ENCODE data around the gene PLEKHF1.

DNA sequence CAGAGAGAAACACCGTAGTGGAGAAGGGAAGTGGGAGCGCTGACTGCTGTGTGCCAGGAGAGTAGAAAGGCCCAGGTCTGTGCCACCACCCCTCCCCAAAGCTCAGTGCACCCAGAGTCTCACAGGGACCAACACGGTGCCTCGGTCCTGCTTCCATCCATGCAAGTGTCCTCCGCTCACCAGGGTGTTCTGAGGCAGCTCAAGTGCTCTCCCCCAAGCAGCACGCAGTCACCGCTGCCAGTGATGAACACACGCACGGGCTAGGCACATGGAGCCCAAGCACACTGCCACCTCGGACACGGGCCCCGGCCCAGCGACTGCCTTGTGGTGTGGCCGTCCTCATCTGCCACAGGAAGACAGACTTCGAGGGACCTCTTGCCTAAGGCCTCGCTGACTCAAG is 48.7 kb upstream of the PLEKHF1 start:
- TF ChIP-seq, protein P1, sequence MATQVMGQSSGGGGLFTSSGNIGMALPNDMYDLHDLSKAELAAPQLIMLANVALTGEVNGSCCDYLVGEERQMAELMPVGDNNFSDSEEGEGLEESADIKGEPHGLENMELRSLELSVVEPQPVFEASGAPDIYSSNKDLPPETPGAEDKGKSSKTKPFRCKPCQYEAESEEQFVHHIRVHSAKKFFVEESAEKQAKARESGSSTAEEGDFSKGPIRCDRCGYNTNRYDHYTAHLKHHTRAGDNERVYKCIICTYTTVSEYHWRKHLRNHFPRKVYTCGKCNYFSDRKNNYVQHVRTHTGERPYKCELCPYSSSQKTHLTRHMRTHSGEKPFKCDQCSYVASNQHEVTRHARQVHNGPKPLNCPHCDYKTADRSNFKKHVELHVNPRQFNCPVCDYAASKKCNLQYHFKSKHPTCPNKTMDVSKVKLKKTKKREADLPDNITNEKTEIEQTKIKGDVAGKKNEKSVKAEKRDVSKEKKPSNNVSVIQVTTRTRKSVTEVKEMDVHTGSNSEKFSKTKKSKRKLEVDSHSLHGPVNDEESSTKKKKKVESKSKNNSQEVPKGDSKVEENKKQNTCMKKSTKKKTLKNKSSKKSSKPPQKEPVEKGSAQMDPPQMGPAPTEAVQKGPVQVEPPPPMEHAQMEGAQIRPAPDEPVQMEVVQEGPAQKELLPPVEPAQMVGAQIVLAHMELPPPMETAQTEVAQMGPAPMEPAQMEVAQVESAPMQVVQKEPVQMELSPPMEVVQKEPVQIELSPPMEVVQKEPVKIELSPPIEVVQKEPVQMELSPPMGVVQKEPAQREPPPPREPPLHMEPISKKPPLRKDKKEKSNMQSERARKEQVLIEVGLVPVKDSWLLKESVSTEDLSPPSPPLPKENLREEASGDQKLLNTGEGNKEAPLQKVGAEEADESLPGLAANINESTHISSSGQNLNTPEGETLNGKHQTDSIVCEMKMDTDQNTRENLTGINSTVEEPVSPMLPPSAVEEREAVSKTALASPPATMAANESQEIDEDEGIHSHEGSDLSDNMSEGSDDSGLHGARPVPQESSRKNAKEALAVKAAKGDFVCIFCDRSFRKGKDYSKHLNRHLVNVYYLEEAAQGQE (IDR thresholded peaks at IDR 0.05; ENCODE audit: insufficient read depth in 1 of 2, low read depth in 2 of 2, low read length in 2 of 2) = no peak
- TF ChIP-seq FOXP2 (optimal IDR thresholded peaks at IDR 0.05; ENCODE audit: borderline replicate concordance, extremely low read depth, extremely low read length, insufficient read depth) = no peak
- no peak for TF ChIP-seq POLR2AphosphoS5 (IDR thresholded peaks at IDR 0.05; ENCODE audit: low read depth, low read length)
- TF ChIP-seq TAF1 (IDR thresholded peaks at IDR 0.05; ENCODE audit: borderline replicate concordance, insufficient read depth, low read length) = no peak
- TF ChIP-seq SIN3A (IDR thresholded peaks at IDR 0.05; ENCODE audit: borderline replicate concordance, insufficient read depth, low read length) = no peak
